CD14-positive monocyte (primary cell): ENCODE measurements around the gene GPER1. TPM values are rescaled to one million over a fixed set of nuclear protein-coding genes. Genes with fewer than 3 reads are reported as not detected.

Experiments used
- DNase-seq, 3 donors: peaks; one replicate each; pipeline ENCODE4 v3.0.0-alpha.2; 2011 to 2022
- H2AFZ ChIP-seq: 2 replicates; pipeline ENCODE4 v1.6.0; 2012; ENCODE audit warnings: mild to moderate bottlenecking, low read depth, low read length, inconsistent platforms; ENCODE audit not compliant: insufficient read depth, poor library complexity, severe bottlenecking
- H3K27ac ChIP-seq, 2 donors: 1 replicate in 1 of 2; 2 replicates in 1 of 2; pipeline ENCODE4 v1.5.1; 2012 to 2013; ENCODE audit warnings: low read length in 2 of 2, control low read depth in 1 of 2, inconsistent platforms in 1 of 2, low read depth in 1 of 2, mild to moderate bottlenecking in 1 of 2
- H3K27me3 ChIP-seq, 2 donors: one replicate each; pipeline versions ENCODE4 v1.6.0 to v1.6.1; 2011 to 2013; ENCODE audit warnings: low read length in 2 of 2; ENCODE audit not compliant: control insufficient read depth in 2 of 2, insufficient read depth in 2 of 2
- H3K36me3 ChIP-seq, 2 donors: replicated peaks in 1 of 2; 1 replicate in 1 of 2; 2 replicates in 1 of 2; pipeline versions ENCODE4 v1.5.1 to v1.6.1; 2012 to 2013; ENCODE audit warnings: low read length in 2 of 2, control low read depth in 1 of 2, inconsistent platforms in 1 of 2, mild to moderate bottlenecking in 1 of 2; ENCODE audit not compliant: insufficient read depth in 2 of 2, control insufficient read depth in 1 of 2
- H3K4me1 ChIP-seq, 2 donors: 1 replicate in 1 of 2; 2 replicates in 1 of 2; pipeline versions ENCODE4 v1.5.1 to v1.6.1; 2012 to 2013; ENCODE audit warnings: low read length in 2 of 2, control low read depth in 1 of 2, inconsistent platforms in 1 of 2, mild to moderate bottlenecking in 1 of 2, moderate library complexity in 1 of 2; ENCODE audit not compliant: insufficient read depth in 2 of 2, control insufficient read depth in 1 of 2
- H3K4me2 ChIP-seq: replicated peaks from 2 replicates; pipeline ENCODE3; 2012; ENCODE audit warnings: low read length, moderate library complexity, mild to moderate bottlenecking; ENCODE audit not compliant: poor library complexity, severe bottlenecking; ENCODE audit errors: extremely low read depth
- H3K4me3 ChIP-seq, 3 experiments: fragments of 200-600 bp in 1 of 3; sonication (generic) in 1 of 3; replicated peaks in 1 of 3; 1 replicate in 2 of 3; 2 replicates in 1 of 3; pipeline ENCODE4 v1.5.1; 2011 to 2013; ENCODE audit warnings: low read length in 3 of 3, mild to moderate bottlenecking in 3 of 3, control low read depth in 2 of 3, low read depth in 2 of 3, inconsistent platforms in 1 of 3, moderate library complexity in 1 of 3
- H3K79me2 ChIP-seq: 2 replicates; pipeline ENCODE4 v1.6.0; 2012; ENCODE audit warnings: mild to moderate bottlenecking, control low read depth, inconsistent platforms, low read length, moderate library complexity; ENCODE audit not compliant: insufficient read depth
- H3K9ac ChIP-seq: 2 replicates; pipeline ENCODE4 v1.6.0; 2017; ENCODE audit warnings: low read length, mild to moderate bottlenecking; ENCODE audit not compliant: insufficient read depth, poor library complexity, severe bottlenecking
- H3K9me3 ChIP-seq, 2 donors: replicated peaks in 1 of 2; 1 replicate in 1 of 2; 2 replicates in 1 of 2; pipeline versions ENCODE4 v1.5.1 to v1.6.1; 2012 to 2013; ENCODE audit warnings: low read length in 2 of 2, control low read depth in 1 of 2; ENCODE audit not compliant: control insufficient read depth in 1 of 2, insufficient read depth in 1 of 2
- H4K20me1 ChIP-seq: 2 replicates; pipeline ENCODE4 v1.6.0; 2012; ENCODE audit warnings: mild to moderate bottlenecking, low read length, control low read depth, moderate library complexity; ENCODE audit not compliant: insufficient read depth
- H3K27ac Mint-ChIP-seq, 7 donors: one replicate each; pipeline ENCODE4 v1.8.0; 2020; ENCODE audit warnings: mild to moderate bottlenecking in 7 of 7, mixed read lengths in 7 of 7, moderate library complexity in 6 of 7, inconsistent platforms in 2 of 7
- H3K27me3 Mint-ChIP-seq, 3 donors: one replicate each; pipeline ENCODE4 v1.8.0; 2021 to 2022; ENCODE audit warnings: low read depth in 3 of 3, mild to moderate bottlenecking in 3 of 3, mixed read lengths in 3 of 3, moderate library complexity in 3 of 3, inconsistent platforms in 1 of 3
- H3K36me3 Mint-ChIP-seq, 2 donors: one replicate each; pipeline ENCODE4 v1.8.0; 2020; ENCODE audit warnings: mixed read lengths in 2 of 2, inconsistent platforms in 1 of 2, mild to moderate bottlenecking in 1 of 2
- H3K4me1 Mint-ChIP-seq: one replicate; pipeline ENCODE4 v1.8.0; 2020; ENCODE audit warnings: mild to moderate bottlenecking, mixed read lengths
- H3K4me3 Mint-ChIP-seq, 2 donors: one replicate each; pipeline ENCODE4 v1.8.0; 2020; ENCODE audit warnings: mild to moderate bottlenecking in 2 of 2, mixed read lengths in 2 of 2, moderate library complexity in 1 of 2
- H3K9me3 Mint-ChIP-seq, 7 donors: one replicate each; pipeline ENCODE4 v1.8.0; 2020 to 2022; ENCODE audit warnings: mixed read lengths in 7 of 7, mild to moderate bottlenecking in 6 of 7, moderate library complexity in 6 of 7, inconsistent platforms in 2 of 7
- WGBS: methylation state at CpG from one replicate; pipeline ENCODE4 v1.1.5; 2013; ENCODE audit warnings: missing lambda C conversion rate; ENCODE audit not compliant: insufficient coverage; 5-methylcytosine and 5-hydroxymethylcytosine counted together
- intact Hi-C, 2 donors: fragments of 100-400 bp; cut with micrococcal nuclease; formaldehyde crosslinking; loops; one replicate each; pipeline versions ENCODE4 v1.15.0 to v1.15.1; 2023
- polyA plus RNA-seq, 3 donors: library from polyadenylated mRNA; depleted of rRNA in 1 of 3; unstranded in 2 of 3; stranded (reverse) in 1 of 3; fragments of 300-500 nt in 2 of 3; fragments of >200 nt in 1 of 3; fragmentation: Illumina TruSeq in 2 of 3; gene quantifications; 1 replicate in 2 of 3; 2 replicates in 1 of 3; pipeline ENCODE4 v1.2.3, GENCODE V29; 2012 to 2021
- TF ChIP-seq, protein P1 (sequence below): fragments of 200-600 bp; IDR thresholded peaks from one replicate; pipeline ENCODE4 v1.8.0; 2022; ENCODE audit warnings: antibody characterized with exemption, mild to moderate bottlenecking

GPER1 gene
- polyA plus RNA-seq, 3 donors = 0.35 to 10.0 (median 4.1) TPM

DNA sequence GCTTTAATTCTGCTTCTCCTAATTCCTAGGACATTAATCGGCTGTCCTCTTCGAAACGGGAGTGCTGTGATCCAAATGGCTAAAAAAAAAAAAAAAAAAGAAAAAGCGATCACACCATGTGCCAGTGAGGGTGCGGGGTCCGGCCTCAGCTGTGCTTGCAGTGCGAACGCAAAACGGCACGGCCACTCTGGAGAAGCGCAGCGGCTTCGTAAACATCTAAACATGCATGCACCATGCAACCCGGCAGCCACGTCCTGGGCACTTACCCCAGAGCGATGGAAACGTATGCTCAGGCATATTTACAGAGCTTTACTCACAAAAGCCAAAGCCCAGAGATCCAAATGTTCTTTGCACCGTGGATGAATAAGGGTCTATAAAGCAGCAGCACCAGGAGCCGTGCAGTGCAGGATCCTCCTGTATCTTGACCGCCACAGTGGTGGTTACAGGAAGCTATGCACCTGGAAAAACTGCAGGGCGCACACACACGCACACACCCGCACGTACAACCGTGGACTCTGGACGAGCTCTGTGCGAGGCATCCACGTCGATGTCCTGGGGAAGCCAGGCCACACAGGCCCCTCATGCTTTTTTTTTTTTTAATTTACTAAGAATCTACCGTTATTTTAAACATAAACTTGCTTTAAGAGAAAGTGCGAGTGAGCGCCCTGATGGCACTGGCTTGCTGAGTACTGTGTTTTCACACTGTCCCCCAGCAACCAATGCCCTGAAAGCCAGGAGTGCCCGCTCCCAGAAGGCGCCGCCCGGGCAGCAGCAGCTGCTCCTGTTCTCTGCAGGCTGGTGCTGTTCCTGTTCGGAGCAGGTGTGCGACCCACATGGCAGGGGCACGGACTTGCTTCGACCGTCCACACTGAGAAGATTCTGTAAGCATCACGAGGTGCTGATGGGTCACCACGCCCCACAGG is 25.0 kb downstream of the GPER1 start:
- Mint-ChIP-seq H3K4me1 (no peaks in the 10 kb centered on the region), H3K9me3 (peaks cover 2 to 15% (median 11%) of the 10 kb centered on the region in 7 donors), H3K27me3 (peaks cover 0 to 4% (median 3%) of the 10 kb centered on the region in 3 donors), H3K4me3 (no peak overlapping the region), H3K36me3 (no peaks in the 10 kb centered on the region), H3K27ac (no peak overlapping the region)
- no peaks in the 10 kb centered on the region for H4K20me1 ChIP-seq
- H3K4me3 ChIP-seq = no peak overlapping the region
- intact Hi-C loops = no loop called here
- H3K9ac ChIP-seq = no peak overlapping the region
- H3K4me1 ChIP-seq = no peaks in the 10 kb centered on the region
- 96% methylated on average over 41 of the region's 43 CpGs for WGBS
- no peak overlapping the region for H3K27ac ChIP-seq
- no peak overlapping the region for H2AFZ ChIP-seq
- H3K27me3 ChIP-seq = no peaks in the 10 kb centered on the region
- H3K9me3 ChIP-seq = no peaks in the 10 kb centered on the region
- H3K79me2 ChIP-seq = no peaks in the 10 kb centered on the region
- H3K4me2 ChIP-seq = no peak overlapping the region
- no peaks in the 10 kb centered on the region for H3K36me3 ChIP-seq
- no peak for DNase-seq
- TF ChIP-seq, protein P1, sequence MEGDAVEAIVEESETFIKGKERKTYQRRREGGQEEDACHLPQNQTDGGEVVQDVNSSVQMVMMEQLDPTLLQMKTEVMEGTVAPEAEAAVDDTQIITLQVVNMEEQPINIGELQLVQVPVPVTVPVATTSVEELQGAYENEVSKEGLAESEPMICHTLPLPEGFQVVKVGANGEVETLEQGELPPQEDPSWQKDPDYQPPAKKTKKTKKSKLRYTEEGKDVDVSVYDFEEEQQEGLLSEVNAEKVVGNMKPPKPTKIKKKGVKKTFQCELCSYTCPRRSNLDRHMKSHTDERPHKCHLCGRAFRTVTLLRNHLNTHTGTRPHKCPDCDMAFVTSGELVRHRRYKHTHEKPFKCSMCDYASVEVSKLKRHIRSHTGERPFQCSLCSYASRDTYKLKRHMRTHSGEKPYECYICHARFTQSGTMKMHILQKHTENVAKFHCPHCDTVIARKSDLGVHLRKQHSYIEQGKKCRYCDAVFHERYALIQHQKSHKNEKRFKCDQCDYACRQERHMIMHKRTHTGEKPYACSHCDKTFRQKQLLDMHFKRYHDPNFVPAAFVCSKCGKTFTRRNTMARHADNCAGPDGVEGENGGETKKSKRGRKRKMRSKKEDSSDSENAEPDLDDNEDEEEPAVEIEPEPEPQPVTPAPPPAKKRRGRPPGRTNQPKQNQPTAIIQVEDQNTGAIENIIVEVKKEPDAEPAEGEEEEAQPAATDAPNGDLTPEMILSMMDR = no peak

DNA sequence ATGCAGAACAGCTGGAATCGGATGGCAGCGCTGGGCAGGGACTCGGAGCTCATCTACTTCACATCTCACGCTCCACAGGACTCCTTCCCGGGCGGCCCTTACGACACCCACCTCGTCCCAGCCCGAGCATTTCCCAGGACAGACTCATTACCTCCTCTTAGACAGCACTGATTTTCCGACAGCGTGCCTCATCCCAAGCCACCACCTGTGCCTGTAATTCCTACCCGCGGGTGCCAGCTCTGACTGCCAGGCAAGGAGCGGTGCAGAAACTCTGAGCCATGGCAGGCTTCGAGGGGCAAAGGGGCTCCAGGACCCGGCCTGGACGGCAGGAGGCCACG is 25.6 kb downstream of the GPER1 start:
- no peaks in the 10 kb centered on the region for H3K79me2 ChIP-seq
- H3K4me2 ChIP-seq = no peak overlapping the region
- H3K9me3 ChIP-seq = no peaks in the 10 kb centered on the region
- no peak overlapping the region for H3K27ac ChIP-seq
- H3K4me3 ChIP-seq = no peak overlapping the region
- no peak overlapping the region for H3K9ac ChIP-seq
- H3K27me3 ChIP-seq = no peaks in the 10 kb centered on the region
- intact Hi-C loops = no loop called here
- TF ChIP-seq, protein P1 = no peak
- no peak overlapping the region for H2AFZ ChIP-seq
- no peaks in the 10 kb centered on the region for H4K20me1 ChIP-seq
- Mint-ChIP-seq H3K36me3 (no peaks in the 10 kb centered on the region), H3K4me3 (no peak overlapping the region), H3K27ac (no peak overlapping the region), H3K27me3 (peaks cover 0 to 4% (median 3%) of the 10 kb centered on the region in 3 donors), H3K4me1 (no peaks in the 10 kb centered on the region), H3K9me3 (peaks cover 2 to 15% (median 11%) of the 10 kb centered on the region in 7 donors)
- 96% methylated on average over 18 of the region's 18 CpGs for WGBS
- no peaks in the 10 kb centered on the region for H3K4me1 ChIP-seq
- no peak for DNase-seq
- H3K36me3 ChIP-seq = no peaks in the 10 kb centered on the region
